HUES6 (cell line): ENCODE results near the gene HTR7.
"Not testable (repeated sequence)": the region's sequence is repeated elsewhere in the genome, so short reads cannot be mapped to it uniquely, and the experiment has no call there.

Experiments used
- H3K27ac ChIP-seq: 2 replicates; pipeline ENCODE4 v1.7.0; 2013; ENCODE audit warnings: low read depth, mild to moderate bottlenecking, low read length, inconsistent platforms
- H3K27me3 ChIP-seq: 2 replicates; pipeline ENCODE4 v1.6.1; 2013; ENCODE audit warnings: low read length; ENCODE audit not compliant: control insufficient read depth, insufficient read depth
- H3K36me3 ChIP-seq: 2 replicates; pipeline ENCODE4 v1.6.1; 2013; ENCODE audit warnings: low read length; ENCODE audit not compliant: control insufficient read depth, insufficient read depth
- H3K4me1 ChIP-seq: 2 replicates; pipeline ENCODE4 v1.6.1; 2013; ENCODE audit warnings: low read length; ENCODE audit not compliant: control insufficient read depth, insufficient read depth
- H3K4me3 ChIP-seq: 2 replicates; pipeline ENCODE4 v1.5.1; 2013; ENCODE audit warnings: low read depth, low read length
- H3K9ac ChIP-seq: one replicate; pipeline ENCODE4 v1.6.1; 2013; ENCODE audit warnings: mild to moderate bottlenecking, low read length
- H3K9me3 ChIP-seq: 2 replicates; pipeline ENCODE4 v1.6.1; 2013; ENCODE audit warnings: low read depth, low read length; ENCODE audit not compliant: control insufficient read depth, insufficient read depth

Gene HTR7

DNA sequence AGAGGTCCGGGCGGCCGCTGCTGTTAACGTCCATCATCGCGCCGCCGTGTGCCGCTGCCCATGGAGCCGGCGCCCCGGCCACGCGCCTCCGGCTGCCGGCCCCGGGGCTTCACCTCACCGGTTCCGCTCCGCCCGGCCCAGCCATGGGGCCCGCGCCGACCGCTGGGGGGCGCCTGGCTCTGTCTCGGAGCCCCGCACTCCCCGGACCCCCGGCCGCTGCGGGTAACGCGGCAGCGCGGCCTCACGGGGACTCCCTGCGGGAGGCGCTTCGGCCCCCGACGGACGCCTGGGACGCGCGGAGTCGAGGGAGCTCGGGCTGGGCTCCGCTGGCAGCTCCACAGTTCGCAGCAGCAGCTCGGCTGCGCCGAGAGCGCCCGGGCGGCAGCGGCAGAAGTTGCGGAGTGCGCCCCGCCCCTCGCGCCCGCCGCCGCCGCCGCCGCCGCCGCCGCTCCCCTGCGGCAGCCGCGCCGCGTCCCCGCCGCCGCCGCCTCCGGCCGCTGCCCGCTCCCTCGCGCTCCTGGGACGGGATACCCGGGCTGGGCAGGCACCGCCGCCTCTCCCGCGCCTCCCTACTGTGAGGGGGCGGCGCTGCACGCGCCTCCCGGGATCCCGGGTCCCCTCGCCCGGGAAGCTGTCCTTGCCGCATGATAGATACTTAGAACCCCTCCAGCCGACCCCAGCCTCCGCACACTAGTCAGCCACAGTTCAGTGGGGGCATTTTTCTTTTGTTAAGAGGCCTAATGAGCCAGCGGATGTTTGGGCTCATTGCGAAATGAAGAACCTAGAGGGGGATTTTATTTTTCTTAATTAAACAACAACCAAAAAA lies at the start of gene HTR7:
TSS of gene HTR7 (minus strand) at position 405 of the 826 bp plus-strand sequence. CDS start at position 37, 368 bp downstream.
- Histone ChIP-seq H3K36me3 (no peaks in the 10 kb centered on the region; the same call in 1 of the 2 replicates), H3K4me1 (no peaks in the 10 kb centered on the region; the same call in 1 of the 2 replicates), H3K27ac (no peak within 1 kb of the TSS; the same call in 1 of the 2 replicates), H3K9ac (peak within 1 kb of the TSS; percentile 78), H3K4me3 (peak within 1 kb of the TSS; percentile 97), H3K9me3 (peaks cover 2% of the 10 kb centered on the region; the same call in 1 of the 2 replicates), H3K27me3 (peaks cover 48% of the 10 kb centered on the region)

- H3K4me1 ChIP-seq = no peaks in the 10 kb centered on the region
- H3K36me3 ChIP-seq = peaks cover 17% of the 10 kb centered on the region
- no peak overlapping the region for H3K9ac ChIP-seq
- H3K27me3 ChIP-seq = no peaks in the 10 kb centered on the region
- H3K9me3 ChIP-seq = no peaks in the 10 kb centered on the region
- H3K4me3 ChIP-seq = no peak overlapping the region
- H3K27ac ChIP-seq = no peak overlapping the region
Measured at GRCh38 chr10:90906596-90906995, 48.8 kb upstream of the HTR7 start.

DNA sequence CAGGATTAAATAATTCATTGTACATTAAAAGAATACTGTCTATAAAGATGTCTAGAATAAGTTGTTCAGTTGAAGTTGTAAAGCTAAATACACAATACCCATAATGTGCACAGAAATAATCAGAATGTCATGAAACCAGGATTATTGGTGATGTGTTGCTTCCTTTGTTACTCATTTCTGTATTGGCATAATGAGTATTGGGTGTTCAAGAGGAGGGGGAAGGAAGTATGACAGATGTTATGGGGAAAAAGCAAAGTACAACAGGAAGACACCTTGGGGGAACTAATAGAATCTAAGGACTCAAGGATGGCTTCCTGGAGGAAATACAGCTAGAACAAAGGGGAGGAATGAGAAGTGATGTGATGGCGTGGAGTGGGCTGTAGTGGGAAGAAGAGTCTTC lies 48.1 kb upstream of the HTR7 start:
- Histone ChIP-seq H3K27ac (no peak overlapping the region), H3K9ac (no peak overlapping the region), H3K4me1 (no peaks in the 10 kb centered on the region), H3K36me3 (peaks cover 20% of the 10 kb centered on the region), H3K27me3 (no peaks in the 10 kb centered on the region), H3K4me3 (no peak overlapping the region), H3K9me3 (no peaks in the 10 kb centered on the region)

DNA sequence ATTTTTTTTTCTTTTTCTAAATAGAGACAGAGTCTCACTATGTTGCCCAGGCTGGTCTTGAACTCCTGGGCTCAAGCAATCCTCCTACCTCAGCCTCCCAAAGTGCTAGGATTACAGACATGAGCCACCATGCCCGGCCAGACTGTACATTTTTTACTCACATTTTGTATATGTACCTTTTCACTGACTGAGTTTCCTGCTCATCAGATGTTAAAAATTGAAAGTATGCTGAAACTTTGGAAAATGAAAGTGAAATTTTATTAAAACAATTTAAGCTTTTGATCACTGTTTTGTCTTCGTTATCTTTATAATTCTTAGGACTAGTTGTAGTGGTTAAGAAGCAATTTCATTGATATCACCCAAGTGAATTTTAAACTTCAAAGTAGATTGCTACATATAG lies 39.1 kb upstream of the HTR7 start:
- H3K36me3 ChIP-seq = peaks cover 70% of the 10 kb centered on the region
- H3K9ac ChIP-seq, H3K27ac ChIP-seq, H3K4me3 ChIP-seq, H3K27me3 ChIP-seq, H3K9me3 ChIP-seq, H3K4me1 ChIP-seq: not testable (repeated sequence)

DNA sequence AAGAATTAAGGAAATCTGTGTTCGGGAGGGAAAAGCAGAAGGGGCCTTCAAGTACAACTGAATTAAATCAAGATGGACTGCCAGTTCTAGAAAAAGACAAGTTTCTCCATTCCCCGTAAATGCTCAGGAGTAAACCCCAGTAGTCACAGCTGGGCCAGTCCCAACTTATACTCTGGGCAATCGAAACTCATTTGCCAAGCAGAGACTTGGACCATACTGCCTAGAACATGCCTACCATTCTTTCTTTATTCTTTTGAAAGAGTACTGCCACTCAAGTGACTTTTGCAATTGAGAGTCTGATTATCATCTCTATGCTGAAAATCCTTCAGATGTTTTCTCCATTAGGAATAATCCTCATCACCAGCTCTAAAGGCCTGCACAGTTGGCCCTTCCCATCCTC lies 35.4 kb upstream of the HTR7 start:
- Histone ChIP-seq H3K9me3 (no peaks in the 10 kb centered on the region), H3K9ac (no peak overlapping the region), H3K4me1 (no peaks in the 10 kb centered on the region), H3K27ac (no peak overlapping the region), H3K27me3 (no peaks in the 10 kb centered on the region), H3K4me3 (no peak overlapping the region), H3K36me3 (peaks cover 85% of the 10 kb centered on the region)

DNA sequence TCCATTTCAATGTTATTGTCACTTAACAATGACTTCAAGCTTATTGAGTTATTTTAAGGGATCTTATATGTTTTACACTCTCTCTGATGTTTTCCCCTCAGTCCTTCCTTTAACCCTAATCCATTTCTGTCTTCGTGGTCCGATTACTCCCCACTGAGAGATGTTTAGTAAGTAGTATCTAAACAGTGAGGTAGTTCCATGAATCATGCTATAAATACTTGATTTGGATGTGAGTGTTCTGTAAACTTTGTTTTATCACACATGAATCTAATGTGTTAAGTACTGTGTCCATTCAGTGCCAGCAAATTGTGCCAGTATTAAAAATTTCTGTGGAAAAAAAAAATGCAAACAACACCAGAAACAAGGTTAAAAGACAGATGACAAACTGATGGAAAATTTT lies 32.5 kb upstream of the HTR7 start:
- Histone ChIP-seq H3K27me3 (no peaks in the 10 kb centered on the region), H3K9ac (no peak overlapping the region), H3K4me3 (no peak overlapping the region), H3K27ac (no peak overlapping the region), H3K9me3 (no peaks in the 10 kb centered on the region), H3K4me1 (no peaks in the 10 kb centered on the region), H3K36me3 (peaks cover 95% of the 10 kb centered on the region)

- Histone ChIP-seq H3K9me3 (no peaks in the 10 kb centered on the region), H3K9ac (no peak overlapping the region), H3K36me3 (peaks cover 94% of the 10 kb centered on the region), H3K27ac (no peak overlapping the region), H3K27me3 (no peaks in the 10 kb centered on the region), H3K4me1 (no peaks in the 10 kb centered on the region), H3K4me3 (no peak overlapping the region)
Measured at GRCh38 chr10:90889636-90890035, 31.8 kb upstream of the HTR7 start.

- H3K36me3 ChIP-seq = peaks cover 97% of the 10 kb centered on the region
Measured at GRCh38 chr10:90888387-90888786, 30.5 kb upstream of the HTR7 start.

DNA sequence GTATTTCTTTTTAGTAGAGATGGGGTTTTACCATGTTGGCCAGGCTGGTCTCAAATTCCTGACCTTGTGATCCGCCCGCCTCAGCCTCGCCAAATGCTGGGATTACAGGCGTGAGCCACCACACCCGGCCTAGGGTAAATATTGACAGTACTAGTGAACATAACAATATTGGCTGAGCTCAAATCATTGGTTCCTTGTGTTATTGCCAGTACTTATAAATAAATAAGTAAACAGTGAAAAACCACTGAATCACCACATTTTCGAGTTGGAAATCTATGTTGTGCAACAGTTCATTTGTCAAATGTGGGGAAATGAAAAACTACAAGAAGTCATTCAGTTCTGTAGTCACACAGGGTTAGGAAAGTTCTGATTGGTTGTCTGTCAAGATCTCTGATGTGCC lies 29.7 kb upstream of the HTR7 start:
- H3K36me3 ChIP-seq = peaks cover 93% of the 10 kb centered on the region
- H3K27ac ChIP-seq = no peak overlapping the region
- H3K4me1 ChIP-seq = no peaks in the 10 kb centered on the region
- H3K4me3 ChIP-seq = no peak overlapping the region
- no peaks in the 10 kb centered on the region for H3K9me3 ChIP-seq
- no peak overlapping the region for H3K9ac ChIP-seq
- H3K27me3 ChIP-seq = no peaks in the 10 kb centered on the region

More at GRCh38 chr10:90888387-90888786, 30.5 kb upstream of the HTR7 start:
- H3K9ac ChIP-seq = no peak overlapping the region
- no peaks in the 10 kb centered on the region for H3K9me3 ChIP-seq
- no peaks in the 10 kb centered on the region for H3K4me1 ChIP-seq
- H3K27me3 ChIP-seq = no peaks in the 10 kb centered on the region
- no peak overlapping the region for H3K4me3 ChIP-seq
- H3K27ac ChIP-seq = no peak overlapping the region

GRCh38 chr10:90885176-90885575 lies 27.3 kb upstream of the HTR7 start:
- Histone ChIP-seq H3K4me3 (no peak overlapping the region), H3K27ac (no peak overlapping the region), H3K36me3 (peaks cover 87% of the 10 kb centered on the region), H3K9ac (no peak overlapping the region), H3K4me1 (no peaks in the 10 kb centered on the region), H3K27me3 (no peaks in the 10 kb centered on the region), H3K9me3 (no peaks in the 10 kb centered on the region)

- Histone ChIP-seq H3K27me3 (no peaks in the 10 kb centered on the region), H3K36me3 (peaks cover 87% of the 10 kb centered on the region), H3K27ac (no peak overlapping the region), H3K9me3 (no peaks in the 10 kb centered on the region), H3K9ac (no peak overlapping the region), H3K4me1 (no peaks in the 10 kb centered on the region), H3K4me3 (no peak overlapping the region)
Measured at GRCh38 chr10:90884431-90884830, 26.6 kb upstream of the HTR7 start.
